GM18499 (cell line): Measurements from ENCODE around the gene LMX1B.

Source experiments
- ATAC-seq: cut with Tn5 transposase; IDR thresholded peaks from one replicate; pipeline ENCODE4 v1.9.1; 2021; ENCODE audit warnings: moderate number of reproducible peaks; ENCODE audit not compliant: insufficient read depth, unreplicated experiment

LMX1B gene

DNA sequence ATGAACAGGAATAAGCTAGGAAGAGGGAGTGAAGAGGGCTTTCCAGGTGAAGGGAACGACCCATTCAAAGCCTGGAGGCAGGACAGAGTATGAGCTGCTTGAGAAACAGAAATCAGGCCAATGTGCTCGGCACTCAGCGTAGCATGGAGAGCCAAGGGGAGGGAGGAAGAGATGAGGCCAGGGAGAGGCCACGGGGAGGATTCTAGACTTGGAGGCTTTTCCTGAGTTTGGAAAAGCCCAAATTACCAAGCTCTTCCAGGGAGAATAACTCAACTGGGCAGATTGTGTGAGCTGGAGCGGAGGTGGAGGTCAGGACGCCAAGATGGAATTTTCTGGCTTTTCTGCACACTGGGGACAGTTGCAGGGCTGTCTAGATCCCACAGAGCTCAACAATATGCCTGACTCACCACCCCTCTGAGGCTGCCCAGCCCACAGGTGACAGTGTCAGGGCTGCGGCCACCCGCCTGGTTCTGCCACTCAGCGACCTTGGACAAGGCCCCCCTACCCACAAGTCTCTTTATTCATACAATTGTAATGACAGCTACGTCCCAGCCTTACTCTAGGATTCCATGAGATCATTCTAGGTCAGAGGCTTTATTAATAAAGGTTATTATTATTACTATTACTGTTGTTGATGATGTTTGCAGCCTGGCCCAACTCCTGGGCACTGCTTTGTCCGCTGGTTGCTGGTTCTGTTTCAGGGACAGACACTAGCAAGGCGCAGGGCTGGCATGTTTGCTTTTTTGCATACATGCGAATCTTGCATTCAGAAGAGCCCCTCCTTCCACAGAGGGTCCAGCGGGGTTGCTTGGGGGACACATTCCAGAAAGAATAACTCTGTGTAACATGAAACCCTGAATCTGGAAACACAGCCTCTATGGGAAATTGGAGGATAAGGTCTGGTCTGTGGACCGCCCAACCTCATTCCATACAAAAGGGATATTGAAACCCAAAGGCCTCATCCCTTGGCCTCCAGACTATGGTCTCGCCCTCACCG, 9.4 kb upstream of the LMX1B start:
- no peak for ATAC-seq

DNA sequence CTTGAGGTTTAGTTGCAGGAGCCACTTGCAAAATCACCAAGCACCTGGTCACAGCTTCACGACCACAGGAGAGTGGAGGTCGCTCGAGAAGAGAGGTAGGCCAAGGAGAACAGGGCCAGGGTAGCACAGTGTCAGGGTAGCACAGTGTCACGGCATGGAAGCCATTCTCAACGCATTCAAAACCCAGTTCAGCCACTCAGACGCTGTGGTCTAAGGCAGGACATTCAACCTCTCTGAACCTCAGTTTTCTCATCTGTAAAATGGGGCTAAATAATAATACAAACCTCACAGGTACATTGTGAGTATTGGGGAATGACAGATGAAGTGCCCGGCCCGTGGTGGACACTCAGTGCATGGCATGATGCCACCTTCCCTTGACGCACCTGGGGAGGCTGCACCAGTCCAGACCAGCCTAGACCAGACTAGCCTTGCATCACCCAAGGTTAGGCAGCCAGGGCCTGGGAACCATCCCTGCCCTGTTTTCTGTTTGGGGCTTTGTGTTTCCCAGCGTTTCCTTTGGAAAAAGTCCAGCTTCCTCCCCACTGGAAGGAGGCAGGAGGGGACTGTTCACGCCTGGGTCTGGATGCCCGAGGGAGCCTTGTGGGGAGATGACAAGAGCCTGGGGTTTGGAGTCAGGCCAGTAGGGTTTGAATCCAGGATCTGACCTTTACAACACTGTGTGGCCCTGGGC, 7.8 kb upstream of the LMX1B start:
- no peak for ATAC-seq

DNA sequence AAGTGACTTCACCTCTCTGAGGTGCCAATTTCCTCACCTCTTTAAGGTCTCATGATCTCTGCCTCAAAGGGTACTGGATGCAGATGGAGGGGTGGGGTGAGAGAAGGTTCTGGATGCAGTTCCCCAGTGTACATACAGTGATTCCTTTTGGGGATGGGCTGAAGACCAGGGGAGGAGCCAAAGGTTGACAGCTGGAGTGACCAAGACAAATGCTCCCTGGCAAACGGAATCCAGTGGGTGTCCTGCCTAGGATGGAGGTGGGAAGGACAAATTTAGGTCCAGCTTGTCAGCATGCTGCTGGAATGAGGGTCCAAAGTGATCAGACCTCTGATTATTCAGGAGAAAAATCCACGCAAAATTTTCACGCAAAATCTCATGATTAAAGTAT, 7.3 kb upstream of the LMX1B start:
- no peak for ATAC-seq

DNA sequence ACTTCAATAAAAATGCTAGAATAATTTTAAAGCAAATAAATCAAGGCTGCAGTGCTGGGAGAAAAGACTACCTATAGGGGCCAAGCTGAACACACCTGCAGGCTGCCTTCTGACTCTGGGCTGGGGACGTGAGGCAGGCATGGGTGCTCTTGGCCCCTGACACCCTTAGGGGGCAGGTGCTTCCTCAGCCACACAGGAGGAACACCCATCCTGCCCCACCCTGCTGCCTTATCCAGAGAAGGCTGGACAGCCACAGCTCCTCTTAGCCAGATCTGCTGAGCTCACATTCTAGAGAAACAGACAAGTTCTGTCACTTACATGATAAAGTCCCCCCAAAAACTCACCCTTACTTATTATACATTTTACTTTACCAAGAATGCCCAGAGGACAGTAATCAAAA, 6.6 kb upstream of the LMX1B start:
- no peak for ATAC-seq

DNA sequence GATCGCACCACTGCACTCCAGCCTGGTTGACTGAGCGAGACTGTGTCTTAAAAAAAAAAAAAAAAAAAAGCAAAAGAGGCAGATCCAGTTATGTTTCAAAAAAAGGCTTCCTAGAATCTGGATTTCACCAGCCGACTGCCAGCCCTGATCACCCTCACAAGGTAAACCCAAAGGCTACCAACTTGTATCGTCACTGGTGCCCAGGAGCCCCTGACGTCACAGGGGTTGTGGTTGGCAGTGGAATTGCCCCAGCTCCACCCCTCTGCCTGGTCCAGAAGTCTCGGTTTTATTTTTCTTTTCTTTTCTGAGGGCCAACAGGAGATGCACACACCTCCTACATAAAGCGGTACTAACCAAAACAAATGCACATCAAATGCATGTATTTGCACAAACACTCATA, 6.0 kb upstream of the LMX1B start:
- ATAC-seq = no peak

DNA sequence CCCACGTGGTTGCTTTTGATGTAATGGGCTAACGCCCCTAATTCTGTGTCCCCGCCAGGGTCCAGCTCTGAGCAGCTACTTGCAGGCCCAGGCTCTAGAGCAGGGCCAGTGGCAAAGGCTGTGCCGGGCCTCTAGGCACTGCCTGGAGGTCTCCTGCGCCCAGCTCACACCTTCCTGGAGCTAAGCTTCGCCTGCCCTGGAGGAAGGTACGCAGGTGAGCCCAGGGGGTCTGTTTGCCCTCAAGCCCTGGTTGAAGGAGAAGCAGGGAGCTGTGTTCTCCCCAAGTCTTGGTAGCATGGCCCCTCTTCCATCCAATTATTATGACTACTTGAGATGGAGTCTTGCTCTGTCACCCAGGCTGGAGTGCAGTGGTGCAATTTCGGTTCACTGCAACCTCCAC, 5.2 kb upstream of the LMX1B start:
- no peak for ATAC-seq

DNA sequence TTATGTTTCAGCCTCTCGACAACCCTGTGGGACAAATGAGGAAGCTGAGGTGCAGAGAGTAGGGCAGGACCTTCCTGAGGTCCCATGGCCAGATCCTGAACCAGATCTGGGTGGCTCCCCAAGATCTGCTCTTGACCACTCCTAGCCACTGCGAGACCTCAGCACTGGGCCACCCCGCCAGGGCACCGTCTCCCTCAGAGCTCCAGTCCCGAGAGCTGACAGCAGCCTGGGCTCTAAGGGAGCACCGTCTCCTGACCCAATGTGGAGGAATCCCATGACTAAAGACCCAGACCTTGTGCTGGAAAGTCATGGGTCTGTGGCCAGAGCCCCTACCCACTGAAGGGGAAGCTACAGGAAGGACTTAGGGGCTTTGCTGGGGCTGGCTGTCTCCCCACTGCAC, 4.5 kb upstream of the LMX1B start:
- no peak for ATAC-seq

DNA sequence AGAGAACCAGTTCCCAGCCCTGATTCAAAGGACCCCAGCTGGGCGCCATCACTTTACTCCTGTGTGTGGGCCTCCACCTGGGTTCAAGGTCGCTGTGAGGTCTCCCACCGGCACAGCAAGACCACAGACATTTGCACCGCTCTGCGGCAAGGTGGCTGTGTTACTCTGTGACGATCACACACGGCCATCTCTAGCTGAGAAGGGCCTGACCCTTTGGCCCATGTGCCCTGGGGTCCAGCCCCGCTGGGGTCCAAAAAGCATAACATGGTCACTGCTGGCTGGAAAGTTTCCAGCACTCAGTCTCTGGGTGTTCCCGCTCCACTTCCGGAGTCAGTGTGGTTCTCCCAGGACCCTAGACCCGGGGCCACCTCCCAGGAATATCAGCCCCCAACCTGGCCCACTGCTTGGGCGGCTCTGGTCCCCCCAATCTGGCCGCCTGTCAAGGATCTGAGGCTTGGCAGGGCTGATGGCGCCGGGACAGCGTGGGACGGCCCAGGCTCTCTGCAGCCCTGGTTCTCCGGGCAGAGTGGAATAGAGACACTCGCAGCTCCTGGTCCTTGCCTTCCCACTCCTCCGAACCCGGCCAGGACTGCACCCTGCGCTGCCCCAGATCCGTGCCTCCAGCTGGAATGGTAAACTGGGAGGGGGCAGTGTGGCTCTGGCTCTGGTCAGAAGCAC, 3.9 kb upstream of the LMX1B start:
- ATAC-seq = no peak

DNA sequence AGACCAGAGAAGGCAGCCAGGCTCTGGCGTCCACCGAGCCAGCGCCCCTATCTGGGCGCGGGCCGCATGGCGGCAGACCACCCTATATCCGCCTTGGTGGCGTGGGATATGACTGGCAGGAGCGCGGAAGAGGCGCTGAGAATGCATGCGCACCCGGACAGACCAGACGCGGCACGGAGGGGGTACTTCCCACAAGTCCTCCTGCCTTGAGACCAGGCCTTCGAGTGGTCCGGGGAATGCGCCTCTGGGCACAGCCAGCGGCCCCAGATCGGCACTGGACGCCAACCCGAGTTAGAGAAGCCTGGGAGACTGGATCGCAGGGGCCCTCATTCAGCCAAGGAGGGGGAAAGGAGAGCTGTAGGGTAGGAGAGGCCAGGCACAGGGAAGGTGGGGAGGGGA, 2.5 kb upstream of the LMX1B start:
- ATAC-seq = no peak

DNA sequence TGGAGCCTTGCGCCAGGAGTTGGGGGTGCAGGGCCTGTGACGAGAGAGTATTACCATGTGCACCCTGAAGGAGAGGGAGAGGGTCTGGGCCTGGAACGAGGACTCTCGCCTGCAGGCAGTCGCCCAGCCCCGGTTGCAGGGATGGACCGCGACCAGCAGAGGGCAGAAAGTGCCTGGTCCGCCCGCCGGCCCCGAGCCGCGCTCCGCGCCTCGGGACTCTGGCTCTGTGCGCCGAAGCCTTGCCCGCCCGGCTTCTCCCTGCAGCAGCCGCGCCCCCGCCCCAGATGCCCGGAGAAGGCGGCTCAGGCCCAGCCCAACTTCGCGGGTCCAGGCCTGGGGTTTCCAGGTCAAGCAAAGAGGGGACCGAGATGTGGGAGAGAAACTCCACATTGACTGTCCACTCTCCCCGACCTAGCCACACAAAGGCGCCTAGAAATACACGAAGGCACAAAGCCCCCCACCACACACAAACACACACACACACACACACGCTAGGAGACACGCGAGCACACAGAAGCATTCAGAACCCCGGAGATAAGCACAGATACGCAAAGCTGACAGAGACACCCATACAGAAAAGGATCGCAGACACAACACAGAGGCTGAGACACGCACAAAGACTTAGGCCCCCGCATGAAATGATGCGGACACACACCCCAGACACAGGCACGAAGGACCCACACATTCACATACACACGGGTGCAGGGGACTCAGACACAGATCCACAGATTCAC, 2.0 kb upstream of the LMX1B start:
- no peak for ATAC-seq

DNA sequence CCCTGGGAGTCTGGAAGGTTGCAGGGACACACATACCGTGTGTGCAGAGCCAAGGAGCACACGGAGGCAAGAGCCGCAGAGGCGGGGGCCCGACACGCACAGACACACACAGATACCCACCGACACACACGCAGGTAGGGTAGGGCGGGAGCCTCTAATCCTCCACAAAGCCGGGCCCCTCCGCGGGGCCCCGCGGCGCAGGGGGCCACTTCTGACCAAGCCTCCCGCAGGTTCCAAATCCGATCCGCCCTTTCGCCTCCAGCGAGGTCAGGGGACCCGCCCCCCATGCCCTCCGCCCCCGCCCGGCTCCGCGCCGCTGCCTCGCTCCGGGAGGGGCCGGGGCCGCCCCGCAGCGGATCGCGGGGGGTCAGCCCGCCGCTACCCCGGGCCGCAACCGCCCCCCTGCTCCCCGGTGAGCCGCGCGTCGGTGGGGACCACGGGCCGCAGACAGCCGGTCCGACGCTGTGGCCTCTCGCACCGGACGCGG, 1.4 kb upstream of the LMX1B start:
- no peak for ATAC-seq

DNA sequence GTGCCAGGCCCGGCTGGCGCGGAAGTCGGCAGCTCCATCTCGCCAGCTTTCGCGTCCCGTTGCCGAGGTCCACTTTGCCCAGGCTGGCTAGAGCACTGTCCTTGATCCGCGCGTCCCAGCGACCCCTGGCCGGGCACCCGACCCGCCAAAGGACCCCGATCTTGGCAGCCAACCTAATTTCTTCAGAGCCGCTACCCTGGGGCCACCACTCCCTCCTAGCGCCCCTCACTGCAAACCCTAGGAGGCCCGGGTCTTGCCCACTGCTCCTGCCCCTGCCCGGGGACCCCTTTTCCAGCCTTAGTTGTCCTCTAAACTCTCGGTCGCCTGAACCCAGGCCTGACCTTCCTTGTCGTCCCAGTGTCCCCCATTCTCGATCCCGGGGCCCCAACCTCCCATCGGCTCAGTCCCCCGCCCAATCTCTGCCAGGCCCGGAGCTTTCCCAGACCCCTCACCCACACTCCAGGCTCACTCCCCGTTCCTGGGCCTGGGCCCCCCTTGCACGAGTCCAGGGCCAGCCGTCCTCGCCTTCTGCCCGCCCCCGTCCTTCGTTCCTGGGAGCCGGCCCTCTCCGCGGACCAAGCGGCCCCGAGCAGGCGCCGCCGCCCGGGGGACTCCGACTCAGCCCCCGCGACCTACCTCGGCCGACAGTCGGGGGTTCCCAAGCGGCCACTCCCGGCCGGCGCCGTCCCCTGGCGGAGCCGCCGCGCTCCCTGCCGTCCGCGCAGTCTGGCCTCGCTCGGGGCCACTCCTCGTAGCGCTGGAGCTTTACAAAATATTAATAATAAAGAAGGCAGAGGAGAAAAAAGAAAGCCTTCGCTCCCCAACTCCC, 701 bp upstream of the LMX1B start:
- ATAC-seq = no peak

DNA sequence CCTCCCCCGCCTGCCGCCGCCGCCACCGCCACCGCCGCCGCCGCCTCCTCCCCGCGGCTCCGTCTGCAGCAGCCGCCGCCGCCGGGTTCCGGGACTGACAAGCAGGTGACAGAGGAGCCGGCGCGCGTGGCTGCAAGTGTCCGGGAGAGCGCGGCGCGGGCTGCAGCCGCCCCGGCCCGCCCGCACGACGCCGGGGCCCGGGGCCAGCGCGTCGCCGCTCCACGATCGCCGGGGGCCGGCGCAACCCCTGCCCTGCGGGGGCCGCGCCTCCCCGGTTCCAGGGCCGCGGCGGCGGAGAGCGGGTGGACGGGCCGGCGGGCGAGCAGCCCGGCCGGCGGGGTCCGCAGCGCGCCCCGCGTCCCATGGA, 343 bp downstream of the LMX1B start:
- ATAC-seq = no peak

DNA sequence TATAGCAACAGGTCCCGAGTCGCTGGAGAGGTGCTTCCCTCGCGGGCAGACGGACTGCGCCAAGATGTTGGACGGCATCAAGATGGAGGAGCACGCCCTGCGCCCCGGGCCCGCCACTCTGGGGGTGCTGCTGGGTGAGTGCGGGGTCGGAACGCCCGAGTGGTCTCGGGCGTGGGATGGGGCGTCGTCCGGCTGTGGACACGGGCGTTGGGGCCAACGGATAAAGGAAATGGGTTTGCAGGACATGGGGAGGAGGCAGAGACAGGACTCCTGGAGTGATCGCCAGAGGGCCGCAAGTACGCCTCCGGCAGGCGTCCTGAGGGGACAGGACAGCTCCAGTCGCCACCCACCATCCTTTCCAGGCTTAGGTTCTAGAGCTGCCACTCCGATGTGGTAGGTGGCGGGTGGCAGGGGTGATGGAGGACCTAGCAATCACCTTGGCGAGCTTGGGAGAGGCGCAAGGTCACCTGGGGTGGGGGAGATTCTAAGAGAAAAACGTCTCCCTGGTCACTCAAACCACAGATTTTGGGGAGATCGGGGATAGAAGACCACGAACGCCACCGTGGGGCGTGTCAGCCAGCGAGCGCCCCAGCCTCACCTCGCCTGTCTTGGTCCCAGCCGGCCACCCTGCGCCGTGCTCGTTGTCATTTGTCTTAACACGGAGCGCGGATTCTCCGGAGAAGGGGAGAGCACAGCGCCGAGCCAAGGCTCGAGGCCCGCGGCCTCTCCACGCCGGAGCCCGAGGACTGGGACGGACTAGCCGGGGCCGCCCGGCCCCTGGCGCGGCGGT, 922 bp downstream of the LMX1B start:
- no peak for ATAC-seq

DNA sequence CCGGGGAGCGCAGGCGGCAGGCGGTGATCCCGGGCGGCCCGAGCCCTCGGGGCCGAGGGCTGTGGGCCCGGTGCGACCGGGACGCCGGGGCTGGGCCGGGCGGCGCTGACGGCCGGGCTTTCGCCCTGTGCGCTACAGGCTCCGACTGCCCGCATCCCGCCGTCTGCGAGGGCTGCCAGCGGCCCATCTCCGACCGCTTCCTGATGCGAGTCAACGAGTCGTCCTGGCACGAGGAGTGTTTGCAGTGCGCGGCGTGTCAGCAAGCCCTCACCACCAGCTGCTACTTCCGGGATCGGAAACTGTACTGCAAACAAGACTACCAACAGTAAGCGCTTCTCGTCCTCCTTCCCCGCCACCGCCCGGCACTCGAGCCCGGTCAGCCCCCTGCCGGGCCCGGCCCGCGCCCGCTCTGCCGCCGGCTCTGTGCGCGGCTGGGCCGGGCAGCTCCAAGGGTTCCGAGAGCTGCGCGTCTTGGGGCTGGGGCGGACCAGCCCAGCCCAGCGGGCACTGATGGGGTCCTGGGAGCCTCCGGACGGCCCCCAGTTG, 1.6 kb downstream of the LMX1B start:
- ATAC-seq = no peak

DNA sequence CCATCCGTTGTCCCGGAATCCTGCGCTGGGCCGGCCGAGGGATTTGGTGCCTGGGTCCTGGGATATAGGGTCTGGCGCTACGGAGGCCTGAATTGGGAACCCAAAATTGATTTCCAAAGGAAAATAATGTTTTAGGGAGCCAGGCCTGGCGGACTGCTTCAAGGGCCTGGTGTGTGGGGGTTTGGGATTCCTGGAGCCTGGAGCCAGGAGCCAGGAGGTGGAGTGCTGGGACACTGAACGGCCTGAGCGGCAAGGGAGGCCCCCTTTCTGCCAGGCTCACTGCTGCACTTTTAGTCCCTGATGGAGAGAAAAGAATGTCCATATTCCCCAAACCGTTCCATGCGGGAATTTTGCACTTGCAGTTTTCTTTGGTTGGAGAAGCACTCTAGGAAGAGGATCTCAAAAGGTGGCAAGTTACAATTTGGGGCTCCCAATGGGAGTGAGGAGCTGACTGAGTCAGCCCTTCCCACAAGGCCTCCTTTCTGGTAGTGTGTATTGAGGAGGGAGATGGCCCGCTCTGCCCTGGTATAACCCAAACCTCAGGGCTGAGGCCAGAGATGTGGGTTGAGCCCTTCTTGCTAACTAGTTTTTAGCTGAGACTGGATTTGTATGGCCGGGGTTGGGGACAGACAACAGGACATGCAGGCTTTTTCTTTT, 2.2 kb downstream of the LMX1B start:
- ATAC-seq = no peak

DNA sequence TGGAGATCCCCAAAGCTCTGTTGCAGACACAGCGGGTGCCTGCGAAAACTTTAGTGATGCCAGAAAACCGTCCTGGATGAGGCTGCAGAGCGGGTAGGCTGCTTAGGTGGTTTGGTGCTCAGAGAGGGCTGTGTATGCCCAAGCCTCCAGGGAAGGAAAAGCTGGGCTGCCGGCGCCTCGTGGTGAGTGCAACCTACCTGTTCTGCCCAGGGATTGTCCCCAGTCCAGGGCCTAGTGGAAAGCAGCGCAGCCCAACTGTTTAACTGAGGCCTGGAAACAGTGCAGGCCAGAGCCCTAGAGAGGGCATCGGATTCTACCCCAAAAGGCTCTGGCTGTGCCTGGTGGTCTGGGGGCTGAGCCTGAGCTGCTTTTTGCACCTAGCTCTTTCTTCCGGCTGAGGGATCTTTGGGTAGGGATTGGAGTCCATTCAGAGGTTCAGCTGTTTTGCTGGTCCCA, 2.8 kb downstream of the LMX1B start:
- ATAC-seq = no peak
